GM21381 (cell line): ENCODE data around the gene VAMP3.
"Not testable (repeated sequence)": the region's sequence is repeated elsewhere in the genome, so short reads cannot be mapped to it uniquely, and the experiment has no call there.

Experiments
- ATAC-seq: cut with Tn5 transposase; IDR thresholded peaks from one replicate; pipeline ENCODE4 v1.9.1; 2021; ENCODE audit warnings: mild to moderate bottlenecking, moderate library complexity; ENCODE audit not compliant: unreplicated experiment

Gene VAMP3

DNA sequence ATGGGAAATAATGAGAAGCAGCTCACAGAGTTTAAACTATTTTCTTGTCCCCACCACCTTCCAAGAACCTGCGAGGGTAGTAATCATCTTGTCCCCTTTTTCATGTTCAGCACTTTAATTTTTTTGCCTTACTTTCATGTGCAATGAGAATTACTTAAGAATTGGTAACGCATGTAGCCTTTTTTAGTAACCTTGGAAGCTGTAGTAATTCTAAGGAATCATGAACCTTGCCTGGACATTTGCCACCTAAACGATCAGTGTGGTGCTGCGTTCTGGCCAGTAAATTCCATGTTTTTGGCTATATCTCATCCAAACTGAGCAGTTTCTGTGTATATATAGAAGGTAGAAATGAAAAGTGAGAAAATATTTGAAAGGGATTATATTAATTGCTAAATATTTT lies 3.9 kb upstream of the VAMP3 start:
- ATAC-seq: no peak

DNA sequence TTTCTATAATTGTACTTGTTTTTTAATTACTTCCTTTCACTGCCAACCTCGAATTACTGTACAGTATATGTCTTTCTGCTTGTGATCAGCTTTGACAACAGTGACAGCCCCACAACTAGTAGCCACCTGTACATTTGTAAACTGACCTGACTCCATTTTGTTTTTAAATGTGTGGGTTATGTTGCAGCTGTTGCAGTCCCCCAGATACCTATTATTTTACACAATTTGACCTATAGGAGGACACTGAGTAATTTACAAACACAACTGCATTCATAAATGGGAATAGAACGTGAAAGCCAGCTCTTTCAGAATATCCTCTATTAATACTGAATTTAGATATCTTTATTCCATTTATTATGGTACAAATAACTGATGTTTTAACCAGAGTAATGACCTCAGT lies 2.5 kb upstream of the VAMP3 start:
- ATAC-seq: no peak

DNA sequence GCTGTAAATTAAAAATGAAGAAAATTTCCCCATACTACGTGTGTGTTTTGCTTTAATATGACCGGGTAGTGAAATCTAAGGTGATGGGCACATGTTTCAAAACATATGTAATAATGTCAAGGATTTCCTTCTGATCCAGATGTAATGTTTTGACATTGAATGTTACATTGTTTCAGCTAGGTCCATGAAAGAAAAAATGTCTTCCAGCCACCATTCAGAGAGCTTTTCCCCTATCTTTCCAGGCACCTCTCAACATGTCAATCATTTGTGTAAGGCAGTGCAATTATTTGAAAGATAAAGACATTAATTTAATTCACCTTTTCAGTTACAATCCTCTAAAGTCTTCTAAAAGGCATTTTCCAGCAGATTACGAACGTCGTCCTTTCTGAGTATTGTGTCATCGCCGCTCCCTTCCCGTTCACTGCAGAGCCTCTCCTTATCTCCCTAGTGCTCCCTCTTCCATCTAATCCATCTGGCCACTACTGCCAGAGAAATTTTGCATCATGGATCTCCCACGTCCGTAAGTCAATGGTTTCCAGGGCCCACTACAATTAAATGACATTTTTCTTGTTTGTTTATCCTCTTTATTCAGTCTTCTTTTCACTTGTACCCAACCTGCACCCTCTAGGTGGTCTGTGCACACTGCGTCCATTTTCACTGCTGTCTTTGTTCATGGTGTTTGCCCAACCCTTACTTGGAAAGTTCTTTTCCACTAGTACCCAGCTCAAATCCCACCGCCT lies 1.3 kb upstream of the VAMP3 start:
- ATAC-seq: no peak

DNA sequence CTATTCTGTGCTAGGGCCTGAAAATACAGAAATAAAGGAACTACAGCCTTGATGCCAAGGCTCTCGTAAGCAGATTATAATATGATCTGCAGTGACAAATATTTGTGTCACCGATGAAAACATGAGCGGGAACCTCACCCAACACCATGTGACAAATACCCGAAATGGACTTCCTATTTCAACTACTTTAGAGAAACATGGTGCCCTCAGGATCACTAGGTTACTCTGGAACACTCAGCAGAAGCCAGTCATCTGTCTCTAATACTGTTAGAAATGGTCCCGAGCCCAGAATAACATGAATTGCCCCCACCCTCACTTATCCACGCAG lies 463 bp upstream of the VAMP3 start:
- ATAC-seq: peak; percentile 22

DNA sequence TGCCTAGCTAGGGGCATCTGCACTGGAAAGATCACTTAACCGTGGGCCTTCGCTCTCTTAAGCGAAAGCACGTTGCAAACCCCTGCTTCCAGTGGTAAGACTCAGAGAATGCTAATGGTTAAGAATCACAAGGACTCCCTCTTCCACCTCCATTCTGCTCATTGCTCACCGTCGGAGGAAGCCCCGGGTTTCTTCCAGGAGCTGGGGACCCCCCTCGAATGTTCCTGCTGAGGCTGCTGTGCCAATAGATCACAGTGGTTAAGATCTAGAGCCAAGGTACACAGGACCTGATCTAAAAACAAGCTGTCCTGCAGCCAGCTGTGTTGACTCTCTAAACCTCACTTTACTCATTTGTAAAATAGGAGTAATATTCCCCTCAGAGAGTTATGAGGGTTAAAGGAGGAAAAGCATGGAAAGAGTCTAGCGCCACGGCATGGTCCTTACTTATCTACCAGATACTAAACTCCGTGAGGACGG lies 765 bp downstream of the VAMP3 start:
- ATAC-seq: no peak

DNA sequence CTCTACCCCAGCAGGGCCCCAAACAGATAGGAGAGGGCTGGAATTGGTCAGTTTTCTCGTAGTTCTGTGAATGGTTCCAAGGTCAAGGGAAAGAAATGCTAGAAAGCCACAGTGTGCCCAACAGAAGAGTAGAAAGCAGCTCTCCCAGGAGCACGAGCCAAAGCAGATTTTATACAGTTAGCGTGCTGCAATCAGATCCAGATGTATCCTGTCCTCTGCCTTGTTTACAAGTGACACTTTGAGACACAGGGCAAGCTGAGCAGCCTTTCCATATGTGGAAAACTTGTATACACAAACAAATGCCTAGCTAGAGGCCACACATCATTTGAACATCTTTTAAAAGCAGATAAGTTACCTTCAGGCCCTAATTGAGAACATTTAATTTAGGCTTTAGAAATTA lies 6.5 kb downstream of the VAMP3 start:
- ATAC-seq: no peak

DNA sequence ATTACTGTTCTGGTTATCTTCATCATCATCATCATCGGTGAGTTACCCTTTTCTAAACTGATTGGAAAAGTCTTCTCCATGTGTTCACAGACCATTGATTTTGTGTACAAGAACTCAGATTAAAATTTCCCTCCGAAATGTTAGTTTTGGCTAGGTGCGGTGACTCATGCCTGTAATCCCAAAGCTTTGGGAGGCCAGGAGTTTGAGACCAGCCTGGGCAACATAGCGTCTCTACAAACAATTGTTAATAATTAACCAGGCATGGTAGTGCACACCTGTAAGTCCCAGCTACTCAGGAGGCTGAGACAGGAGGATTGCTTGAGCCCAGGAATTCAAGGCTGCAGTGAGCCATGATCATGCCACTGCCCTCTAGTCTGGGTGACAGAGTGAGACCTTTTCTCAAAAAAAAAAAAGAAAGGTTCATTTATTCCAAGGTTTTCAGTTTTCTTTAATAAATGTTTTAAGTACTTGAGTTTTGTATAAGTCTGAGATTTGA lies 7.1 kb downstream of the VAMP3 start:
- no peak for ATAC-seq

DNA sequence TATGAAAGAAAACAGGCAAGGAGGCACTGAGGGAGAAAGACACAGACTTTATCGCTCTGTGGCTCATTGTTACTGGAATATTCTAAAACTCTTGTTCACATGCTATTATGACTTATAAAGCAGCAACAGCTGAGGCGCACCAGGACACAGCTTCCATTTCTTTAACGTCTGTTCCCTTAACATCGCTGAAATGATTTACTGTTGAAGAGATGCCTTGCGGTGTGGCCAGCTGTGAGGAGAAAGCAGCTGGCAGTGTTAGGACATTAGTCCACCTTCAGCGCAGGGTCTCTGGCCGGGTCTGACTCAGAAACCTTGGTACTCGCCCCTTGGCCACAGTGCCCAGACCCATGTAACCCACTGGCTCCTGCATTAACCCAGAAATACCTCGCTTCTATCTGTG lies 9.9 kb downstream of the VAMP3 start:
- ATAC-seq: no peak

DNA sequence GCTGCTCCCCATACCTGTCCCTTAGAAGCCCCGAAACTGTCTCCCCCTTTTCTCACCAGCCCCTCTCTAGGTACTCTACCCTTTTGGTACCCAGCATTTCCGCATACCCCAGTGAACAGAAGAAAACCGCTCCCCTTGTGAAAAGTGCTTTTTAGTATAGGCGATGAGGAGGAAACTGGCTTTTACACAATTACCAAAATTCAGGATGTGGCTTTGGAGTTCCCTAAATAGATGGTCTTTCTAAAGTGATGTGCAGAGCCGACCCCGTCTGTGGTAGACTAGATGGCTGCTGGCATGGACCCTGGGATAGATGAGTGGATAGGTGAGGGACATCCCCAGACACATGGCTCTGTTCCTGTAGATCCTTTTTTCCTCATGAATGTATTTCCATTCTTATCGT lies 10.4 kb downstream of the VAMP3 start:
- no peak for ATAC-seq

DNA sequence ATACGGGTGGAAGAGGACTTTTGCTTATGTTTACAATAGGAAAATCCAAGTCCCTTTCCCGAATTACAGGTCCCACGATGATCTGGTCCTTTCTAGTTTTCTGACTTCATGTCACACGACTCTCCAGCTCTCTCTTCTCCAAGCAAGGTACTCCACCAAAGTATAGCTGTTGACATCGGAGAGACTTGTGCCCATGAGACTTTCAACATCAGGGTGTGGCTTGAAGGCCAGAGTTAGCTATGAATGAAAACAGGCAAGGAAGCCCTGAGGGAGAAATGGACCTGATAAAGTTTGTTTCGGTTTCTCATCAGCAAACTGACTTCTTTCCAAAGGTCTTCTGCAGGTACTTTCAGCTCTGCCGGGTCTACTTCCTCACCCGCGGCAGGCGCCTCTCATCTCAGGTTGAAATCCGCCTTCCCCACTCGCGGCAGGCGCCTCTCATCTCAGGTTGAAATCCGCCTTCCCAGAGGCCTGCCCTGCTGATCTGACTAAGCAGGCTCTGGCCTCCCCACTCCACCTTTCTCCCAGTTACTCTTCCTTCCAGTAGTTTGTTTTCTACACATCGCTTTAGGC lies 10.9 kb downstream of the VAMP3 start:
- no peak for ATAC-seq

DNA sequence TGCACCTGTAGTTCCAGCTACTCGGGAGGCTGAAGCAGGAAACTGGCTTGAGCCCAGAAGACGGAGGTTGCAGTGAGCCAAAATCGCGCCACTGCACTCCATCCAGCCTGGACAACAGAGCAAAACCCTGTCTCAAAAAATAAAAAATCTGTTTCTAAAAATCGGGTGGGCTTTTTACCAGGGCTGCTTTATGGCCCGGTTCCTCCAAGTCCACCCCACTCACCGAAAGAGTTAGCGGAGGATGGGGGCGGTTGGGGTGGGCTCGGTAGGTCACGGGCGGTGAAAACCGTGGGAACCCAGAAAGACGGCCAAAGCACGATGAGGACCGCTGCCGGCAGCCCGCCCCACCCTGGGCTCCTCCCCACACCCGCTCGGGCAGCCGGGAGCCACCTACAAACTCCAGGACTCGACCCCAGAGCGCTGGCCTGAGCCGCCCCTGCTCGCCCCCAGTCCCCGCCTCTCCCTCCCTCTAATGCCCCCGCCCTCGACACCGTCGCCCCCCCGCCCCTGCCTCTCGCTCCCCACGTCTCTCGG lies 12.1 kb downstream of the VAMP3 start:
- ATAC-seq: no peak

DNA sequence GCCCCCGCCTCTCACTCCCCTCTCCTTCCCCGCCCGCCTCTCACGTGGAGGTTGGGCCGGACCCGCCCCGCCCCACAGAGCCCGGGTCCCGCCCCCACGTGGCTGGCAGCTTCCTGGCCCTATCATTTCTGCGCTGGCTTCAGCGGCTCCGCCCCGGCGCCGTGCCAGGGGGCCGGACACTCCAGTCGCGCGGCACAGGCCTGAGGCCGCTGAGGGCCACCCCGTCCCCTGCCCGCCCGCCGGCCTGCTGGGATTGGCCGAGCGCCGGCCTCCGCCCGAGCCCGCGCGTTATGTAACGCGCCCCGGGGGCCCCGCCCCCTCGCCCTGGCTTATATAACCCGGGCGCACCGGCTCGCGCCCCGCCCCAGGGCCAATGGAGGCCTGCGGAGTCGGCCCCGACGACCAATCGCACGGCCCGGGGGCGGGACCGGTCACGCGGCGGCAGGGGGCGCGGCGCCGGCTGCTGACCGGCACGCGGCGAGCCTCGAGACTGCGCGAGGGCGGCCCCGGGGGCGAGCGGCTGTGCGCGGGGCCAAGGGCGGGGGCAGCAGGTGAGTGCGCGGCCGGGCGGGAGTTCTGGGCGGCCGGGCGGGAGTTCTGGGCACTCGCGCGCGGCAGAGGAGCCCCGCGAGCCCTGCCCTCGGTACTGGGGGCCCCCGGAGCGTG lies 12.9 kb downstream of the VAMP3 start, which contains the start of gene PER3:
Gene PER3, plus strand, starts transcription at position 466 of the 666 bp plus-strand sequence. CDS start 587 bp downstream, outside the sequence.
- ATAC-seq: peak; percentile 91

DNA sequence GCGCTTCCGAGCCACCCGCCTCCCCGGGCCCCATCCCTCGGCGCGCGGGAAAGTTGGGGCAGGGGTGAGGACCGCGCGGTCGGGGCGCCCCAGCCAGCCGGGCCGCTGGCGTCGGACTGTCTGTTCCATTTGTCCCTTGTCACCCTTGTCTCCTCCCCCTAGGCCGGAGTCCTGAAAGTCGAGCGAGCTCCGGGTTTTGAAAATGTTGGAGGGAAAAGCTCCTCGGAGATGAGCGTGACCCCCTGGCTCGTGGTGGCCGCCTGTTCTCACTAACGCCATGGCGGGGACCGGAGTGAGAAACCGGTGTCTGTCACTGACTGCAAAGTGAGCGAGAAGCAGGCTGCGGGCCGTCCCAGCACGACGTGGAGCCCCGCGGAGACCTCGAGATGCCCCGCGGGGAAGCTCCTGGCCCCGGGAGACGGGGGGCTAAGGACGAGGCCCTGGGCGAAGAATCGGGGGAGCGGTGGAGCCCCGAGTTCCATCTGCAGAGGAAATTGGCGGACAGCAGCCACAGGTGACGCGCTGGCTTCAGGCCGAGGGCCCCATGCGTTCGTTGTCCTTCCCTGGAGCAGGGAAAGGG lies 13.5 kb downstream of the VAMP3 start:
- ATAC-seq: no peak

DNA sequence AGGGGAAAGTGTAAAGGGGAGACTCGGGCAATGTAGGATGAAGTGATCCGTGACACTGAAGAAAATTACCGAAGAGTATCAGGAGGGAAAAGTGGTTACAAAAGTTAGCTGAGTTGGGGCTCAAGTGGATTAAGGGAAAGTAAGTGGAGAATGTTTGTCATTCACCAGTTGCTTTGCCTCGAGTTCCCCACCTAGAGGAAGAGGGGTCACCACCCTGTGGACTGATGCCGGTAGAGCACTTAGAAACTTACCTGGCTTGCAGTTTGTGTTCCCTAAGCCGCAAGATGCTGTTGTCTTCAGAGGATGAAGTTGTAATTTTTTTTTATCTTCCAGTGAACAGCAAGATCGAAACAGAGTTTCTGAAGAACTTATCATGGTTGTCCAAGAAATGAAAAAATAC lies 14.0 kb downstream of the VAMP3 start:
- no peak for ATAC-seq

DNA sequence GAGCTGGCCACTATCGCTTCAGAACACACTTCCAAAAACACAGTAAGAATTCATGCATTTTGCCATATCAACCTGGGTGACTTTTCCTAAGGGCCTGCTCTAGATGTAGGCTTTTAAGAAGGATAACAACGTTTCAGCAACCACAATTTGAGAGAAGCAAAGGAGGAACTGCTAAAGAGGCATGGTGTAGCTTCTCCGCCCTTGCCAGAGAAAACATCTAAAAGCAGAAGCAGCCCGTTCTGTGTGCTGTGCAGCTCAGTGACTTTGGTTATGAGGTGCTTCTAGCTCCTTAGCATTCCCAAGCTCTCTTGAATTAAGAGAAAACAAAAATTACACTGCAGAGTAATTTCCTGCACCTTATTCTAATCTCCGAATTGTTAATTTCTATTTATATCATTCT lies 15.7 kb downstream of the VAMP3 start:
- ATAC-seq: no peak

DNA sequence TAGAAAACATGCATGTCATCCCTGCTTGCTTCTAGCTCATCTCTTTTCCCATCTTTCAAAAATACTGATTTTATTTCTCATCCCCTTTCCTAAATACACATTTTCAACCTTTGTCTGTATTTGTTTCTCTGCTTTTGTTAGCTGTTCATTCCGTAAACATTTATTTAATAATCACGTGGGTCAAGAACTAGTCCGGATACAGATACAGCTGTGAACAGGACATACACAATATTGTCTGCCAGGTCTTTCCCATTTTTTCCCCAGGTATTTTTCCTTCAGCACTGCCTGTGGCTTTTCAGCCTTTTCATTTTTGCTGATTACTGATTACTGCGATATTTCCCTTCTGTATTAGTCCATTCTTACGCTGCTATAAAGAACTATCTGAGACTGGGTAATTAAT lies 18.7 kb downstream of the VAMP3 start:
- ATAC-seq: no peak

DNA sequence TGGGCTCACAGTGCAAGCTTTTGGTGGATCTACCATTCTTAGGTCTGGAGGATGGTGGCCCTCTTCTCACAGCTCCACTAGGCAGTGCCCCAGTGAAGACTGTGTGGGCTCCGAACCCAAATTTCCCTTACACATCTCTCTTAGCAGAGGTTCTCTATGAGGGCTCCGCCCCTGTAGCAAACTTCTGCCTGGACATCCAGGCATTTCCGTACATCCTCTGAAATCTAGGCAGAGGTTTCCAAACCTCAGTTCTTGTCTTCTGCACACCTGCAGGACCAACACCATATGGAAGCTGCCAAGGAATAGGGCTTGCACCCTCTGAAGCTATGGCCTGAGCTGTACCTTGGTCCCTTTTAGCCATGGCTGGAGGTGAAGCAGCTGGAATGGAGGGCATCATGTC lies 19.9 kb downstream of the VAMP3 start:
- not testable (repeated sequence) for ATAC-seq

DNA sequence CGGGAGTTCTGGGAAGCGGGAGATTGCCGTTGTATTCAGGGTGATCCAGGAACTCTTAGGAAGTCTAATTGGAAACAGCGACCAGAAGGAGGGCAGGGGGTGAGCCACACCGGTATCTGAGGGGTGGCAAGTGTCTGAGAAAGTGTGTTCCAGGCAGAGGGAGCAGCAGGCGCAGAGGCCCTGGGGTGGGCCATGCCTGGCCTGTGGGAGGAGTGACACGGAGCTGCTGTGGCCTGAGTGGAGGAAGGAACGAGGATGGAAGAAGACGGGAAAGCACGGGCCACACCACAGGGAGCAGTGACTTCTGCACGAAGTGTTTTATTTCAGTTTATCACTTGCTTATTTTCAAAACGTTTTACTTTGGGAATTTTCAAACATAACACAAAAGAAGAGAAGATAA lies 24.3 kb downstream of the VAMP3 start:
- ATAC-seq: no peak

DNA sequence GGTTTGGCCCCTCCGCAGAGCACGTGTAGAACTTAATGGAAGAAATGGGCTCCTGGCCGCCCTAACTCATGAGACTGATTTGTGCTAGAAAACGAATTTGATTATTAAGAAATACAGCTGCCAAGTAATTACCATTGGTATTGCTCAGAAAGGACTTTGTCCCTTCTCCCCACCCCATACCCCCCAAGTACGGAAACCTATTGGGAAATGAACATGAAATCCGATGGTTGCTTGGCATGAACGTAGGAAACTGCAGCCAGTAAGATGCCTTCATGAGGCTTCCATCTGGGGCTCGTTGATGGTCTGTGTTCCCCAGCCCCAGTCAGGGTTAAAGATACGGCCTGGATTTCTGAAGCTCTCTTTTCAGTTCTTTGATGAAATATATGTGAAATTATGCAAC lies 34.4 kb downstream of the VAMP3 start:
- ATAC-seq: no peak

DNA sequence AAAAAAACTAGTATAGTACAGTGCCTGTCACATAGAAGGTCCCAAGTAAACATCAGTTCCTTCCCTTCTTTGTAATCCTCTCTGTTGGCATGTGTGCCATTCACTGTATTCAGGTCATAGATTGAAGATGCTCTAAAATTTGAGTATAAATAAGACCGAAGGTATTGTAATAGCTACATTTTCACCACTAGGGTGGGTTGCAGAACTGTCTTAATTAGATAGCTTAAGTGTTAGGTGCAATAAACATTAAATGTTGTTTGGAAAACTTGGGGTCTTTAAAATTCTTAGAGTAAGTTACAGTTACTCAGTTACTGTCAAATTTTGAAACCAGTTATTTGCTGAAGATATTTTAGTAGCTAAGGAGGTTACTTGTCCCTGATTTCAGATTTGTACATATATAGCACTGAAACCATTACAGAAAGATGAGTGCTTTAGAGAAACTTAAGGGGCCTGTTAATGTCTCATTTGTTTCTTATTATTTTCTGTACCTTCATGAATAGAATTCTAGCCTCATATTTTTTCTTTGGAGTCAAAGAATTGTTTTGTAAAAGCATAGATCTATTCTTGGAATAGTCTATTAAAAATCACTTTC lies 37.3 kb downstream of the VAMP3 start:
- ATAC-seq: no peak

DNA sequence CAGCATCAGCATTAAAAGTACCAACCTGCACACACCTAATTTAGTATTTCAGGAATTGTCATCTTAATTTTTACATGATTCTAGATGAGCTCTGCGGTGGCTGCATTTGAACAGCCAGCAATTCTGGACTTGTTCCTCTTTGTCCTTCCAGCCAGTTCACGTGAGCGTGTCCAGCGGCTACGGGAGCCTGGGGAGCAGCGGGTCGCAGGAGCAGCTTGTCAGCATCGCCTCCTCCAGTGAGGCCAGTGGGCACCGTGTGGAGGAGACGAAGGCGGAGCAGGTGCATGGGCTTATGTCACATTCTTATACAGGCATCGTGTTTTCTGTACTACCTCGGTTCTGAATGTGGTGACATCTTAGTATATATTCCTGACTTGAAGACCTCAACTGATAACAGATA lies 38.6 kb downstream of the VAMP3 start:
- ATAC-seq: no peak
